Ishikawa (cell line): ENCODE results near the gene MRTFB.

ENCODE experiments used
- CEBPB ChIP-seq: IDR thresholded peaks from 2 replicates; pipeline ENCODE4 v1.6.1; 2012
- CREB1 ChIP-seq: IDR thresholded peaks from 2 replicates; pipeline ENCODE4 v1.6.1; 2012; ENCODE audit warnings: low read depth
- EGR1 ChIP-seq: IDR thresholded peaks from 2 replicates; pipeline ENCODE4 v1.6.1; 2012
- EP300 ChIP-seq: IDR thresholded peaks from 2 replicates; pipeline ENCODE4 v1.6.1; 2012; ENCODE audit warnings: borderline replicate concordance
- FOXM1 ChIP-seq: IDR thresholded peaks from 2 replicates; pipeline ENCODE4 v1.6.1; 2012; ENCODE audit warnings: low read depth, borderline replicate concordance
- MAX ChIP-seq: IDR thresholded peaks from 2 replicates; pipeline ENCODE4 v1.6.1; 2012
- NFIC ChIP-seq: IDR thresholded peaks from 2 replicates; pipeline ENCODE4 v1.6.1; 2012
- RAD21 ChIP-seq: IDR thresholded peaks from 2 replicates; pipeline ENCODE4 v1.6.1; 2012; ENCODE audit warnings: low read depth
- REST ChIP-seq: IDR thresholded peaks from 2 replicates; pipeline ENCODE4 v1.6.1; 2012; ENCODE audit warnings: low read depth, mild to moderate bottlenecking
- TAF1 ChIP-seq: IDR thresholded peaks from 2 replicates; pipeline ENCODE4 v1.6.1; 2012; ENCODE audit warnings: low read depth, mild to moderate bottlenecking
- TCF12 ChIP-seq: IDR thresholded peaks from 2 replicates; pipeline ENCODE4 v1.6.1; 2012; ENCODE audit warnings: low read depth
- TEAD4 ChIP-seq: IDR thresholded peaks from 2 replicates; pipeline ENCODE4 v1.6.1; 2012
- USF1 ChIP-seq: IDR thresholded peaks from 2 replicates; pipeline ENCODE4 v1.6.1; 2012
- YY1 ChIP-seq: IDR thresholded peaks from 2 replicates; pipeline ENCODE4 v1.6.1; 2012; ENCODE audit warnings: low read depth
- ZBTB7A ChIP-seq: IDR thresholded peaks from 2 replicates; pipeline ENCODE4 v1.6.1; 2012; ENCODE audit warnings: low read depth

Gene MRTFB

GRCh38 chr16:14240219-14240843 lies 169.2 kb downstream of the MRTFB start:
- TF ChIP-seq REST (no peak), EP300 (no peak), NFIC (no peak), MAX (no peak), TAF1 (no peak), ZBTB7A (no peak), YY1 (no peak), TCF12 (no peak), FOXM1 (no peak)

GRCh38 chr16:14240964-14241363 lies 169.8 kb downstream of the MRTFB start:
- no peak for TF ChIP-seq FOXM1
- TF ChIP-seq TCF12 = no peak
- TF ChIP-seq EGR1 = no peak
- TF ChIP-seq MAX = no peak
- TF ChIP-seq CEBPB = no peak
- TF ChIP-seq ZBTB7A = no peak
- no peak for TF ChIP-seq TAF1
- no peak for TF ChIP-seq EP300
- no peak for TF ChIP-seq REST
- TF ChIP-seq YY1 = no peak
- TF ChIP-seq TEAD4 = no peak
- no peak for TF ChIP-seq RAD21
- TF ChIP-seq NFIC = no peak
- no peak for TF ChIP-seq USF1
- no peak for TF ChIP-seq CREB1

- TF ChIP-seq YY1 (no peak), TCF12 (no peak), NFIC (no peak), ZBTB7A (no peak)
Measured at GRCh38 chr16:14241631-14242030, 170.5 kb downstream of the MRTFB start.

GRCh38 chr16:14242769-14243168 lies 171.7 kb downstream of the MRTFB start:
- TF ChIP-seq NFIC = no peak
- TF ChIP-seq TAF1 = no peak
- no peak for TF ChIP-seq CREB1

- TF ChIP-seq EGR1 (no peak), TEAD4 (no peak), CREB1 (no peak)
Measured at GRCh38 chr16:14244196-14245010, 173.3 kb downstream of the MRTFB start.

- TF ChIP-seq EGR1 (no peak), REST (no peak), ZBTB7A (no peak), TEAD4 (no peak), MAX (no peak), FOXM1 (no peak), NFIC (no peak), USF1 (no peak), TAF1 (no peak), CREB1 (no peak), EP300 (no peak)
Measured at GRCh38 chr16:14248791-14249190, 177.7 kb downstream of the MRTFB start.
